Measurements from ENCODE around the gene UGT3A2. TPM values are rescaled to one million over a fixed set of nuclear protein-coding genes. Genes with fewer than 3 reads are reported as not detected.
"Not testable (repeated sequence)": the region's sequence is repeated elsewhere in the genome, so short reads cannot be mapped to it uniquely, and the experiment has no call there.

UGT3A2 gene
- total and polyA plus RNA-seq, 2 experiments from 2014 or later = 1.8 to 3.5 TPM

DNA sequence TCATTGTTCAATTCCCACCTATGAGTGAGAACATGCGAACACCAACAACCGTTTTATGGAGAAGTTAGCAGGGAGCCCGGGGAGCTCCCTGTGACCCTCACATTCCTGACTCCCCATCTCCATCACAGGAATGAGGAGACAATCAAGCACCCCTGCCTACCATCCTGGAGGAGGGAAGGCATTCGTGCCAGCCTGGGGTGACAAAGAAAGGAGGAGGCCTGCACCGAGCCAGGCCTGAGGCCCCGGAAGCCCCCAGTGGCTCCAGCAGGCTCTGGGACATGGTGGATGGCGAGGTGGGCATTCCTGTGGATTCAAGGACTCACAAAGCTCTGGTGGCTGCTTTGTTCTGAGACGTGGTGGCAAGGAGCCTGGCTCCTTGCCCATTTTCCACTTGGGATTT is 39.0 kb downstream of the UGT3A2 start:
- Histone ChIP-seq H3K27ac (no peak overlapping the region), H3K79me2 (no peaks in the 10 kb centered on the region), H3K27me3 (no peaks in the 10 kb centered on the region), H3K4me1 (ENCODE audit: insufficient read depth) (peaks cover under 1% of the 10 kb centered on the region), H3K9me2 (replicated peaks; ENCODE audit: insufficient read depth) (no peaks in the 10 kb centered on the region), H3K36me3 (replicated peaks; ENCODE audit: insufficient read depth, low read depth) (no peaks in the 10 kb centered on the region), H3K4me3 (no peak overlapping the region), H3K9me3 (ENCODE audit: low read depth) (no peaks in the 10 kb centered on the region), H3K4me2 (no peak overlapping the region), H2AFZ (no peak overlapping the region), H4K20me1 (ENCODE audit: insufficient read depth, poor library complexity, severe bottlenecking) (no peaks in the 10 kb centered on the region)
- WGBS (ENCODE audit: low lambda C conversion rate, missing lambda C conversion rate) = 90% methylated on average over 8 of the region's 8 CpGs
- TF ChIP-seq EZH2phosphoT487 (IDR thresholded peaks at IDR 0.05; ENCODE audit: low read depth, severe bottlenecking, unreplicated experiment) (no peak), CTCF (IDR thresholded peaks at IDR 0.05; ENCODE audit: poor library complexity) (no peak), EZH2 (IDR thresholded peaks at IDR 0.05; ENCODE audit: borderline replicate concordance) (no peak)
- DNase-seq (ENCODE audit: low spot score) = no peak

GRCh38 chr5:36026706-36027465 is 39.8 kb downstream of the UGT3A2 start:
- no peak for TF ChIP-seq EZH2phosphoT487 (IDR thresholded peaks at IDR 0.05; ENCODE audit: low read depth, severe bottlenecking, unreplicated experiment)
- TF ChIP-seq CTCF (IDR thresholded peaks at IDR 0.05; ENCODE audit: poor library complexity) = no peak
- TF ChIP-seq EZH2 (IDR thresholded peaks at IDR 0.05; ENCODE audit: borderline replicate concordance) = no peak
- Histone ChIP-seq H3K27ac (no peak overlapping the region), H3K36me3 (replicated peaks; ENCODE audit: insufficient read depth, low read depth) (no peaks in the 10 kb centered on the region), H3K27me3 (no peaks in the 10 kb centered on the region), H3K4me2 (no peak overlapping the region), H3K79me2 (no peaks in the 10 kb centered on the region), H3K4me1 (ENCODE audit: insufficient read depth) (no peaks in the 10 kb centered on the region), H3K9me2 (replicated peaks; ENCODE audit: insufficient read depth) (no peaks in the 10 kb centered on the region), H2AFZ (no peak overlapping the region), H4K20me1 (ENCODE audit: insufficient read depth, poor library complexity, severe bottlenecking) (no peaks in the 10 kb centered on the region), H3K9me3 (ENCODE audit: low read depth) (no peaks in the 10 kb centered on the region), H3K4me3 (no peak overlapping the region)
- 75% methylated on average over 6 of the region's 6 CpGs for WGBS (ENCODE audit: low lambda C conversion rate, missing lambda C conversion rate)
- DNase-seq (ENCODE audit: low spot score) = no peak

DNA sequence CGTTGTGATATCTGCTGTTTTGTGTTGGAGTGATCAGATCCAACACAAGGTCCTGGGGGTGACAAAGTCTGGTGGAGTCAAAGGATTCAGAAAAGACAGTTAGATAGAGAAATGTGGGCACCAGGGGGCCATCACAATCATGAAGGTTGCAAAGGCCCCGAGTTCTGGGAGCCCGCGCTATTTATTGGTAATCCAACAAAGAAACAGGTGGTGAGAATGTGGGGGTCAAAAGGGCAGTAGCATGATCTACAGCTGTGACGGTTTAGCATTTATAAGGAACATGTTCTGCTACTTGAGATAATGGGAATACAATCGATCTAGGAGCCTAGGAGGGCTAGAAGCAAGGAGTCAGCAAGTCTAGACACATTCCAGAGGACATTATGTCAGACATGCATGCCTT is 44.4 kb downstream of the UGT3A2 start:
- not testable (repeated sequence) for H4K20me1 ChIP-seq (ENCODE audit: insufficient read depth, poor library complexity, severe bottlenecking); H3K79me2 ChIP-seq; H3K9me2 ChIP-seq (replicated peaks; ENCODE audit: insufficient read depth); H3K4me3 ChIP-seq; H3K9me3 ChIP-seq (ENCODE audit: low read depth); H3K27me3 ChIP-seq; DNase-seq (ENCODE audit: low spot score); H2AFZ ChIP-seq; H3K27ac ChIP-seq; H3K36me3 ChIP-seq (replicated peaks; ENCODE audit: insufficient read depth, low read depth); H3K4me1 ChIP-seq (ENCODE audit: insufficient read depth); H3K4me2 ChIP-seq
- 61% methylated on average over 6 of the region's 6 CpGs for WGBS (ENCODE audit: low lambda C conversion rate, missing lambda C conversion rate)

DNA sequence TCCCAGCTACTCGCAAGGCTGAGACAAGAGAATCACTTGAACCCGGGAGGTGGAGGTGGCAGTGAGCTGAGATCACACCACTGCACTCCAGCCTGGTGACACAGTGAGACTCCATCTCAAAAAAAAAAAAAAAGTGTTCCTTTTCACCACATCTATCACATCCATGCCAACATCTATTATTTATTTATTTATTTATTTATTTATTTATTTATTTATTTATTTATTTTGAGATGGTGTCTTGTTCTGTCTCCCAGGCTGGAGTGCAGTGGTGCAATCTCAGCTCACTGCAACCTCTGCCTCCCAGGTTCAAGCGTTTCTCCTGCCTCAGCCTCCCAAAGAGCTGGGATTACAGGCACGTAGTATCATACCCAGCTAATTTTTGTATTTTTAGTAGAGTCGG is 47.1 kb downstream of the UGT3A2 start:
- H3K27me3 ChIP-seq; H3K27ac ChIP-seq; H2AFZ ChIP-seq; H3K4me3 ChIP-seq; H3K9me3 ChIP-seq (ENCODE audit: low read depth); H3K9me2 ChIP-seq (replicated peaks; ENCODE audit: insufficient read depth); H3K4me2 ChIP-seq; H3K4me1 ChIP-seq (ENCODE audit: insufficient read depth); H3K36me3 ChIP-seq (replicated peaks; ENCODE audit: insufficient read depth, low read depth); H3K79me2 ChIP-seq; H4K20me1 ChIP-seq (ENCODE audit: insufficient read depth, poor library complexity, severe bottlenecking); DNase-seq (ENCODE audit: low spot score): not testable (repeated sequence)
- 85% methylated on average over 5 of the region's 5 CpGs for WGBS (ENCODE audit: low lambda C conversion rate, missing lambda C conversion rate)
